ENCODE measurements around the gene RPL18A.

- TF ChIP-seq CTCF (conservative IDR thresholded peaks at IDR 0.05) (no peak), ZFX (IDR thresholded peaks at IDR 0.05) (no peak)
Measured at GRCh38 chr19:17860993-17861360, 1.3 kb downstream of the RPL18A start.
